ENCODE data around the gene AKAP10. TPM values are rescaled to one million over a fixed set of nuclear protein-coding genes. Genes with fewer than 3 reads are reported as not detected.

AKAP10 gene
- total and polyA plus RNA-seq, 2 of the 8 experiments (the other 6 are each of a cell fraction or from before 2014, with no cell fraction given), result 13.3 to 27.0 TPM

DNA sequence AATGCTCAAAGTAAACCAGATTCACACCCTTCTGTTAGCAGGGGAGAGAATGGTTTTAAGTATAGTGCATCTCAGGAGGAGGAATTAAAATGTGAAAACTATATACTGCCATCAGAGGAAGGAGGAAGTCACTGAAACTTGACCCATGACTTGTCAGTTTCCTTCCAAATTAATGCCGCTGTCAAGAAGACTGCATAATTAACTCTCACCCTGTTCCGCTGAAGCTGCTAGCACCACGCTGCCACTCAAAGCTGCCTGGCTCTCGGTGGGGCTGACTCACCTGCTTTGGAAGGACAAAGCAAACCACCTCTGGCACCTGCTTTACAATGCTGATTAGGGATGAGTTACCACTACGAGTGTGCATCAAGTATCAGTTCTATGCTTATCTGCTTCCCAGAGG is 72.1 kb downstream of the AKAP10 start (continued):
- TF ChIP-seq, protein P1, sequence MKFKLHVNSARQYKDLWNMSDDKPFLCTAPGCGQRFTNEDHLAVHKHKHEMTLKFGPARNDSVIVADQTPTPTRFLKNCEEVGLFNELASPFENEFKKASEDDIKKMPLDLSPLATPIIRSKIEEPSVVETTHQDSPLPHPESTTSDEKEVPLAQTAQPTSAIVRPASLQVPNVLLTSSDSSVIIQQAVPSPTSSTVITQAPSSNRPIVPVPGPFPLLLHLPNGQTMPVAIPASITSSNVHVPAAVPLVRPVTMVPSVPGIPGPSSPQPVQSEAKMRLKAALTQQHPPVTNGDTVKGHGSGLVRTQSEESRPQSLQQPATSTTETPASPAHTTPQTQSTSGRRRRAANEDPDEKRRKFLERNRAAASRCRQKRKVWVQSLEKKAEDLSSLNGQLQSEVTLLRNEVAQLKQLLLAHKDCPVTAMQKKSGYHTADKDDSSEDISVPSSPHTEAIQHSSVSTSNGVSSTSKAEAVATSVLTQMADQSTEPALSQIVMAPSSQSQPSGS (IDR thresholded peaks at IDR 0.05; ENCODE audit: low read length), result no peak
- no peak for TF ChIP-seq TCF12 (IDR thresholded peaks at IDR 0.05; ENCODE audit: low read depth, low read length)

Data from H1 (cell line).